ENCODE results near the gene BCL2L14. TPM values are rescaled to one million over a fixed set of nuclear protein-coding genes. Genes with fewer than 3 reads are reported as not detected.

The BCL2L14 gene
- total RNA-seq, 2 experiments from 2014 or later, result 0.28 to 0.38 TPM

- no peak for TF ChIP-seq CTCF (IDR thresholded peaks at IDR 0.05)
- no peaks in the 10 kb centered on the region for H3K9me3 ChIP-seq (ENCODE audit: control insufficient read depth in 1 of 2, insufficient read depth in 1 of 2, low read length in 2 of 2)
- DNase-seq (no peak), ATAC-seq (ENCODE audit: poor library complexity) (no peak)
- H3K4me1 Mint-ChIP-seq (ENCODE audit: low read depth), result no peaks in the 10 kb centered on the region
- ChIA-PET CTCF (no interaction called here), POLR2A (no interaction called here)
- H3K27me3 Mint-ChIP-seq, result no peaks in the 10 kb centered on the region
- H3K27me3 ChIP-seq (ENCODE audit: control insufficient read depth in 1 of 2, insufficient read depth in 2 of 2, low read length in 2 of 2), result no peaks in the 10 kb centered on the region
- peaks cover 3% of the 10 kb centered on the region for H3K36me3 ChIP-seq (ENCODE audit: insufficient read depth, low read length)
- H3K9me3 Mint-ChIP-seq, result no peaks in the 10 kb centered on the region
- intact Hi-C loops (cut with DNase I, micrococcal nuclease), result no loop called here
- H3K4me3 ChIP-seq (ENCODE audit: low read length), result no peak overlapping the region
- no peaks in the 10 kb centered on the region for H3K4me1 ChIP-seq (ENCODE audit: insufficient read depth, low read length)
- H3K36me3 Mint-ChIP-seq (ENCODE audit: low read depth), result peaks cover 74% of the 10 kb centered on the region
- H3K4me3 Mint-ChIP-seq, result no peak overlapping the region
- no peak overlapping the region for H3K27ac Mint-ChIP-seq
- no peak overlapping the region for H3K27ac ChIP-seq (ENCODE audit: low read depth in 1 of 2, low read length in 2 of 2)
Observed at GRCh38 chr12:12128670-12129069, 57.9 kb downstream of the BCL2L14 start.

- Mint-ChIP-seq H3K4me3 (no peak overlapping the region), H3K36me3 (ENCODE audit: low read depth) (peaks cover 50% of the 10 kb centered on the region), H3K4me1 (ENCODE audit: low read depth) (no peaks in the 10 kb centered on the region), H3K27ac (no peak overlapping the region), H3K9me3 (no peaks in the 10 kb centered on the region), H3K27me3 (no peaks in the 10 kb centered on the region)
- Histone ChIP-seq H3K27me3 (ENCODE audit: control insufficient read depth in 1 of 2, insufficient read depth in 2 of 2, low read length in 2 of 2) (no peaks in the 10 kb centered on the region), H3K9me3 (ENCODE audit: control insufficient read depth in 1 of 2, insufficient read depth in 1 of 2, low read length in 2 of 2) (no peaks in the 10 kb centered on the region), H3K4me1 (ENCODE audit: insufficient read depth, low read length) (no peaks in the 10 kb centered on the region), H3K4me3 (ENCODE audit: low read length) (no peak overlapping the region), H3K27ac (ENCODE audit: low read depth in 1 of 2, low read length in 2 of 2) (no peak overlapping the region), H3K36me3 (ENCODE audit: insufficient read depth, low read length) (no peaks in the 10 kb centered on the region)
- ChIA-PET POLR2A (no interaction called here), CTCF (no interaction called here)
- TF ChIP-seq CTCF (IDR thresholded peaks at IDR 0.05), result no peak
- no peak for ATAC-seq (ENCODE audit: poor library complexity)
- intact Hi-C loops (cut with DNase I, micrococcal nuclease), result no loop called here
- no peak for DNase-seq
Observed at GRCh38 chr12:12133259-12133658, 62.5 kb downstream of the BCL2L14 start.

GRCh38 chr12:12133785-12134184 is 63.0 kb downstream of the BCL2L14 start:
- H3K27me3 Mint-ChIP-seq, result no peaks in the 10 kb centered on the region
- no peak overlapping the region for H3K4me3 ChIP-seq (ENCODE audit: low read length)
- POLR2A ChIA-PET, result no interaction called here
- no peak overlapping the region for H3K27ac Mint-ChIP-seq
- H3K27me3 ChIP-seq (ENCODE audit: control insufficient read depth in 1 of 2, insufficient read depth in 2 of 2, low read length in 2 of 2), result no peaks in the 10 kb centered on the region
- no peaks in the 10 kb centered on the region for H3K9me3 Mint-ChIP-seq
- H3K27ac ChIP-seq (ENCODE audit: low read depth in 1 of 2, low read length in 2 of 2), result no peak overlapping the region
- no peak for TF ChIP-seq CTCF (IDR thresholded peaks at IDR 0.05)
- no peaks in the 10 kb centered on the region for H3K9me3 ChIP-seq (ENCODE audit: control insufficient read depth in 1 of 2, insufficient read depth in 1 of 2, low read length in 2 of 2)
- peaks cover 49% of the 10 kb centered on the region for H3K36me3 Mint-ChIP-seq (ENCODE audit: low read depth)
- ATAC-seq (ENCODE audit: poor library complexity) (no peak), DNase-seq (no peak)
- no peaks in the 10 kb centered on the region for H3K36me3 ChIP-seq (ENCODE audit: insufficient read depth, low read length)
- CTCF ChIA-PET, result interaction anchor here (0.7 kb wide), 1 partner anchor 1180 kb away, joined by 3 read pairs; no protein-coding TSS in a partner anchor
- no peaks in the 10 kb centered on the region for H3K4me1 Mint-ChIP-seq (ENCODE audit: low read depth)
- intact Hi-C loops (cut with DNase I, micrococcal nuclease), result no loop called here
- no peak overlapping the region for H3K4me3 Mint-ChIP-seq
- no peaks in the 10 kb centered on the region for H3K4me1 ChIP-seq (ENCODE audit: insufficient read depth, low read length)

Measured in CD4-positive, alpha-beta T cell (primary cell).